ENCODE measurements around the gene SIX3.

Gene SIX3

GRCh38 chr2:44959855-44960254 lies 18.4 kb downstream of the SIX3 start:
- DNase-seq, result no peak

- no peak for DNase-seq
Measured at GRCh38 chr2:44960871-44961270, 19.4 kb downstream of the SIX3 start.

DNA sequence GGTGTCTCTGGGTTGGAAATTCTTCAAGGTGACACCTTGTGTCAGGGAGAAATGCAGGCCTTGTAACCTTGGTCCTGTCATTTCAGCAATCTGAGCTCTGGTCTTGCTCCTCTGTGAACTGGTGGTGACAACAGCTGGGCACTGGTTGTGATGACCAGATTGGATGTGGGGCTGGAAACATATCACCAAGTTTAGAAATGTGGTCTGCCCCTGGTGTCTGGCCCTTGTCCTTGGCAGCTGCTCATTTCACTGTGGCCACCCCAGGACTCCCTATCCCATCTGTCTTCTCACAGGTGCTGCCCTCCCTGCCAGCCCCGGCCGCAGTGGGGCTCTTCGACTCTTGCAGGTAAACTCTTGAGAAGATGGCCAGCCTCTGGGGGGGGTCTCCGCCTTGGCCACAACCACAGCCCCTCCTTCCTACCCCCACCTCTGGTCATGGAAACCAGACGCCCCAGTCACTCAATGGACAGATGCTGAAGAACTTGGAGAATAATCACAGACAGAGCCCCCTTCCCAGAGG lies 20.7 kb downstream of the SIX3 start:
- DNase-seq, result no peak

GRCh38 chr2:44964752-44965236 lies 23.3 kb downstream of the SIX3 start:
- DNase-seq, result no peak

DNA sequence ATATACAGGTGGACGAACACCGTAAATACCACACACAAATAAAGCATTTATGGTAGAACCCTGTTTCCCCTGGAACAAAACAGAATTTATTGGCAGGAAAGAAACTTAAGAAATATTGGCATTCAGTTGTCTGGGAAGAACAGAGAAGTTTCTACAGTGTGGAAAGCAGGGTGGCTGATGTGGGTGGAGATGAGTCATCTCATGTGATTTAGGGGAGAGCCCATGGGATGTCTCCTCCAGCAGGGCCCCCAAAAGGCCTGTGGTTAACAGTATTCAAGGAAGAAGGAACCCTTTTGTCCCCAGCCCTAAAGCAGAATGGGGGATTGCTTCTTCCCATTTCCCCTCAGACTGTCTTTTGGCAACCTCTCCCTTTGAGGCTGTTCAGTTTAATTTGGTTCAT lies 24.2 kb downstream of the SIX3 start:
- no peak for DNase-seq

DNA sequence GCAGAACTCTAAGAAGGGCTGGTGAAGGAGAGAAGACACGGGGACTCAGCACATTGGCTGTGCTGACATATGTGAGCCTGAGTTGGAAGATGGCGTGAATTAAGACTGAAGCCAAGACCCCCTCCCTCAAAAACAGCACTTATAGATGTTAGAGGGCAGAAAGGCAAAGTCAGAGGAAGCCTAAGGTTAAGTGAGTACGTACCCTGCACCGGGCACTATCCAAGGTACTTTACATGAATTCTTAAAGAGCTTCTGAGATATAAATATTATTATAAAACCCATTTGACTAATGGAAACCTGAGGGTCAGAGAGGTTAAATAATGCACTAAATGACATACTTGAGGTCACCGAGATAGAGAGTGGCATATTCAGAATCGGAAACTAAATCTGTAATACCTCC lies 25.6 kb downstream of the SIX3 start:
- DNase-seq, result no peak

DNA sequence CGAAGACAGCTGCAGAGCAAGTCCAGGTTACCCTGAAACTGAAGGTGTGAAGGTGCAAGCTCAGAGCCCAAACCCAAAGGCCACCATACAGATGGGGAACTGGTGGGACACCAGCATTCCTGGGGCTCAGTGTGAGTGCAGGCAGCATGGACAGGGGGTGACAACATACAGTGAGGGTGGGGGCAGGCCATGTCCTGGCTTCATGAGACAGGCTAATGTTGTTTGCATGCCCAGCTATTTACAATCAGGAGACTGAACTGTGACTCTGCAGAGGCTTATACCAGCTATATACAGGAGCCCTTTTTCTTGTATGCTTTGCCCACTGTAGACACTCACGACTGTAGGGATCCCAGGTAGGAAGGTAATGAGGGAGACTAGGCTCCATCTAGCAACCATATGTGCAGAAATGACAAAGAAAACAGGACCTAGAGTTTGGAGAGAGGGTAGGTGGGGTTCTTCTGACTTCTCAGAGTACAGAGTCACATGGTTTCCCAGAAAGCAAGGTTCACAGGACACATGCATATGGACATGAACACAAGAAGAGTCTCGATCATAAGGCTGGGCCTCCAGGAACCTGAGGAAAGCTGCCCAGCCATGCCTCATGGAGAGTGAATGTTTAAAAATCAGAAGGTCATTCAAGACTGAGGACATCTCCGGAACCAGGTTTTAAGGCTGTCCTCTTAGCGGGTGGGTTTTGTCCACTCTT lies 26.4 kb downstream of the SIX3 start:
- no peak for DNase-seq

DNA sequence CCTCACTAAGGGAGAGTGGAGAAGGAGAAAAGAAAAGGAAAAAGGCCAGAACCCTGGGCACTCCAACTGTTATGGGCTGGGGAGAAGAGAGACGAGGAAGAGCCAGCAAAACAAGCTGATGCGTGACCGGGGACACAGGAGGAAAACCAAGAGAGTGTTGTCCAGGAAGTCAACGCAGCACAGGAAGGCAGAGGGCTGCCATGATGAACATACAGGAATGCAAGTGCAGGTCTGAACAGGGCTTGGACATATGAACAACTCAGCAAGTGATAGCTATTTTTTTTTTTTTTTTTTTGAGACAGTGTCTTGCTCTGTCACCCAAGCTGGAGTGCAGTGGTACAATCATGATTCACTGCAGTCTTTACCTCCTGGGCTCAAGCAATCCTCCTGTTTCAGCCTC lies 28.4 kb downstream of the SIX3 start:
- no peak for DNase-seq

GRCh38 chr2:44970846-44971450 lies 29.4 kb downstream of the SIX3 start:
- no peak for DNase-seq

- no peak for DNase-seq
Measured at GRCh38 chr2:44972771-44973535, 31.5 kb downstream of the SIX3 start.

- no peak for DNase-seq
Measured at GRCh38 chr2:44974064-44974715, 32.7 kb downstream of the SIX3 start.

DNA sequence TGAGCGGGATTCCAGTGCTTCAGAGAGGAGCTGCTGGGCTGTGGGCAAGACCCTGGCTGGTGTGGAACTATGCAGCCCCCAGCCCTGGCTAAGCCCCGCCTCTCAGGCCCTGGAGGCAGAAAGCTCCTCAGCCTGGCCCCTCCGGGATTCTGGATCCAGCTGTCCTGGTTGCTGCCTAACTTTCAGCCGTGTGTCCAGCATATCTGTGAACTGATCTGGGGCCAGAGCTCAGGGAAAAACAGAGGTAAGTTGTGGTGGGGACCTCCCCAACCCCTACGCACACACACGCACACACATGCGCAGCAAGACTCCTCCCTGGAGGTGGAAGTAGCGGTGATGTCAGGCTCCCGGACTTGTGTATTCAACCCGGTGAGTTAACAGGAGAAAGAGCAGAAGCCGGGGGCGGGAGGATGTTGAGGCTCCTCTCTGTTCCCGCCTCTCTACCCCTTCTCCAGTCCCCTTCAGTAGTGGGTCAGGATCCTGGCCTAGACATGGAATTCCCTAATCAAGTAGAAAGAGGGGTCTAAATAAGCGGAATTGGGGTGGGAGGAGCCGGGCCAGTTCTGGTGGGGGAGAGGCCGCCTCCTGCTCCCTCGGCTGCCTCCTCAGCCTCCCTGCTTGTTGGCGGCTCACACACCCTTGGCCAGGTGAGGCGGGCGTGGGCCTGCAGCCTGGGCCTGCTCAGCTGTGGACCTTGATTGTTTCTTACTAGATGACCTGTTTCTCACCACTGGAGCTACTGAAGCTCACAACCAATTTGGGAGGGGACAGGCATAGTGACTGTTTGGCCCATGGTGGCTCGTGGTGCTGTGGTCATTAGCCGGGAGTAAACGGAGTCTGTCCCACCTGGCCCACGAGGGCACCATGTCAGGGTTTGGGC lies 34.3 kb downstream of the SIX3 start:
- DNase-seq, result no peak

- no peak for DNase-seq
Measured at GRCh38 chr2:44979581-44979980, 38.1 kb downstream of the SIX3 start.

GRCh38 chr2:44980751-44981713 lies 39.5 kb downstream of the SIX3 start:
- DNase-seq, result no peak

DNA sequence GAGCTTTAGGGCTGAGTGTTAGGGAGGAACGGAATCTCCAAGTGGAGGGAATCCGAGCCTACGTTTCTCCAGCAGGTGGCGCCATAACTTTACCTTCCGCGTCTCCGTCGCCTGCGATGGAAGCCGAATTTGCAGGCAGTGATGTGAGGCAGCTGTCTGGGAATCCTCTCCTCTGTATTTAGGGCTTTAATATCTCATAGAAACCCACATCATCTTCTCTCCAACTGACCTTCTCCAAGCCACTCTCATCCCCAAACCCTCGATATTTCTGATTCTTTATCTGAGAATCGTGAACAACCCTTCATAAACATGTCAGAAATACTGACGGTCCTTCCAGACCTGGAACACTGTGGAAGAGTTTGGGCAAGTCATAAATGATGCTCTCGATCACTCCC lies 40.2 kb downstream of the SIX3 start:
- DNase-seq, result peak; percentile 15

- no peak for DNase-seq
Measured at GRCh38 chr2:44983836-44984604, 42.5 kb downstream of the SIX3 start.

- no peak for DNase-seq
Measured at GRCh38 chr2:44989176-44989575, 47.7 kb downstream of the SIX3 start.

GRCh38 chr2:44994377-44994776 lies 52.9 kb downstream of the SIX3 start:
- no peak for DNase-seq
